Spleen (tissue), 11 donors: Measurements from ENCODE around the gene TMEM229B. TPM values are rescaled to one million over a fixed set of nuclear protein-coding genes. Genes with fewer than 3 reads are reported as not detected.

ENCODE experiments used
- DNase-seq: peaks from one replicate; pipeline ENCODE4 v3.0.0-alpha.2; 2020
- H3K27ac ChIP-seq, 8 donors: fragments of 200-600 bp; sonication (generic) in 7 of 8; 1 replicate in 4 of 8; 2 replicates in 4 of 8; pipeline versions ENCODE4 v1.5.0 to v1.8.0; 2016 to 2021; ENCODE audit warnings: inconsistent platforms in 4 of 8, mild to moderate bottlenecking in 4 of 8, moderate library complexity in 1 of 8
- H3K27me3 ChIP-seq, 7 donors: fragments of 200-600 bp; sonication (generic) in 6 of 7; replicated peaks in 1 of 7; 1 replicate in 4 of 7; 2 replicates in 3 of 7; pipeline versions ENCODE4 v1.5.0 to v1.8.0; 2016 to 2021; ENCODE audit warnings: inconsistent platforms in 3 of 7, mild to moderate bottlenecking in 1 of 7
- H3K36me3 ChIP-seq, 6 donors: fragments of 200-600 bp; sonication (generic) in 5 of 6; 1 replicate in 4 of 6; 2 replicates in 2 of 6; pipeline versions ENCODE4 v1.5.0 to v1.8.0; 2016 to 2021; ENCODE audit warnings: inconsistent platforms in 2 of 6
- H3K4me1 ChIP-seq, 6 donors: fragments of 200-600 bp; sonication (generic) in 5 of 6; 1 replicate in 3 of 6; 2 replicates in 3 of 6; pipeline versions ENCODE4 v1.5.0 to v1.8.0; 2016 to 2021; ENCODE audit warnings: inconsistent platforms in 3 of 6
- H3K4me3 ChIP-seq, 8 donors: fragments of 200-600 bp; sonication (generic) in 7 of 8; 1 replicate in 4 of 8; 2 replicates in 4 of 8; pipeline versions ENCODE4 v1.5.0 to v1.8.0; 2016 to 2021; ENCODE audit warnings: inconsistent platforms in 4 of 8, mild to moderate bottlenecking in 4 of 8, moderate library complexity in 2 of 8
- H3K9me3 ChIP-seq, 8 donors: fragments of 200-600 bp; sonication (generic) in 7 of 8; 1 replicate in 4 of 8; 2 replicates in 4 of 8; pipeline versions ENCODE4 v1.5.0 to v1.8.0; 2016 to 2021; ENCODE audit warnings: inconsistent platforms in 4 of 8
- POLR2A ChIP-seq, 3 donors: fragments of 450-650 bp; IDR thresholded peaks; one replicate each; pipeline ENCODE4 v1.5.1; 2017; ENCODE audit warnings: antibody characterized with exemption in 3 of 3, mild to moderate bottlenecking in 1 of 3
- POLR2AphosphoS5 ChIP-seq, 3 donors: sonication (generic); formaldehyde crosslinking; IDR thresholded peaks; one replicate each; pipeline ENCODE4 v1.5.1; 2017; ENCODE audit warnings: antibody characterized with exemption in 3 of 3
- WGBS, 5 donors: extraction: QIAGEN DNeasy Blood & Tissue Kit in 3 of 5; methylation state at CpG; one replicate each; pipeline versions ENCODE4 v1.1.5 to v1.1.7; 2013 to 2018; 5-methylcytosine and 5-hydroxymethylcytosine counted together
- intact Hi-C: fragments of 100-400 bp; cut with DNase I; formaldehyde crosslinking; loops from one replicate; pipeline ENCODE4 v1.15.0; 2023; ENCODE audit warnings: low total_unique reads
- polyA plus RNA-seq, 3 donors: library from polyadenylated mRNA; stranded (reverse); fragments of 200-250 nt; gene quantifications; one replicate each; pipeline ENCODE4 v1.2.1, GENCODE V29; 2013
- total RNA-seq, 7 donors: library from RNA; depleted of rRNA in 3 of 7; stranded (reverse); fragments of >200 nt in 3 of 7; fragmentation: NEBNext Ultra II Directional in 4 of 7; extraction: Animal tissue kit (Norgen Biotek cat#: 25700) in 4 of 7; gene quantifications; one replicate each; pipeline versions ENCODE4 v1.1.0 to v1.2.1, GENCODE V29; 2016 to 2021
- TF ChIP-seq, protein P1 (sequence below), 11 experiments: fragments of 200-600 bp in 7 of 11; fragments of 450-650 bp in 4 of 11; sonication (generic) in 4 of 11; IDR thresholded peaks in 8 of 11; conservative IDR thresholded peaks in 3 of 11; 1 replicate in 7 of 11; 2 replicates in 4 of 11; pipeline versions ENCODE4 v1.4.0 to v1.8.0; 2016 to 2021; ENCODE audit warnings: antibody characterized with exemption in 11 of 11, inconsistent platforms in 4 of 11, mild to moderate bottlenecking in 1 of 11
- donor health status: healthy with polysubstance abuse.
- donor health status: DM: no; HTN: no; CAD: no; lungs with moderate emphysema.
- donor health status: DM: no; HTN: no; CAD: no.
- donor health status: Bipolar disorder and iron deficiency.
- donor health status: healthy.
- donor health status: DM: no; HTN: no; CAD: no.
- donor health status: DM: yes; HTN: yes; CAD: no.

The TMEM229B gene
- total and polyA plus RNA-seq, 10 donors, result 3.0 to 36.0 (median 25.2) TPM

DNA sequence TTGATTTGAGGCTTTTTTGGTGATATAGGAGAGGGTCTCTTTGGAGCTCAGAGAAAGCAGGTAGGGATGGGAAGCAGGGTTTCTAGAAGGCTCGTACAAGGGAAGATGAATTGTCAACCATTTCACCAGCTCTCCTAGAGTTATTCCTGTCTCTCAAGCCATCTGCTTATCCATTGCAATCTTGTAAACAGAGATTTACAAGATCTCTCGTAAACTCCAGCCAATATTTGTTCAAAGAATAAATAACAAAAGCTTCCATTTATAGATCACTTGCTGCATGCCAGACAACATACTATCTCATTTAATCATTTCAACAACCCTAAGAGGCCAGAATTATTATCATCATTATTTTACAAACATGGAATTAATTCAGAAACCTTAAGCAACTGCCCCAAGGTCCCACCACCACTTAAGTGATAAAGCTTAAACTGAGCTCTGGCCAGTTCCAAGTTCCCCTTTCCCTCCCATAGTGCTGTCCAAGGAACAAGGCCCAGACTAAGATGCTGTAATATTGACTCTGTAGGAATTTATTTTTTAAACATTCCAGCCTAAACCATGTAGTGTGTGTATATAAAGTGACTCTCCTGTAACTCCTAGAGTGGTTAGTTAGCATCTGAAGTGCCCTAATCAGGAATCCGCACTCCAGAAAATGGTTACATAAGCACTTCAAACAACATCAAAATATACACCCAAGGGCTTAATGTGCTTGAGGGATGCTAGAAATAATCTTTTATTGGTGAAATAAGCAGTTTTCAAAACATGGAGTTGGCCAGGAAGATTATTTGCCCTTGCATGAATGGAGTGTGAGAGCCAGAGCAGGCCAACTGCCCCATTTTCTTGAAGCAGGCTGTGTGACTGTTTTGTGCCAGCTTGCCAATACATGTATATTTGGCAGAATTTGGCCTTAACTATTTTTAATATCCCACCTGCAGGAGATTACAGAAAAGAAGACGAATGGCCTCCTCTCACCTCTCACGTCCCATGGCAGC lies 41.7 kb upstream of the TMEM229B start:
- no peak overlapping the region for H3K27ac ChIP-seq
- H3K36me3 ChIP-seq, result no peaks in the 10 kb centered on the region
- intact Hi-C loops, result no loop called here
- DNase-seq, result no peak
- peaks cover 0 to 28% (median 14%) of the 10 kb centered on the region in 6 donors for H3K4me1 ChIP-seq
- TF ChIP-seq POLR2A (IDR thresholded peaks at IDR 0.05) (no peak), POLR2AphosphoS5 (IDR thresholded peaks at IDR 0.05) (no peak)
- TF ChIP-seq, protein P1, sequence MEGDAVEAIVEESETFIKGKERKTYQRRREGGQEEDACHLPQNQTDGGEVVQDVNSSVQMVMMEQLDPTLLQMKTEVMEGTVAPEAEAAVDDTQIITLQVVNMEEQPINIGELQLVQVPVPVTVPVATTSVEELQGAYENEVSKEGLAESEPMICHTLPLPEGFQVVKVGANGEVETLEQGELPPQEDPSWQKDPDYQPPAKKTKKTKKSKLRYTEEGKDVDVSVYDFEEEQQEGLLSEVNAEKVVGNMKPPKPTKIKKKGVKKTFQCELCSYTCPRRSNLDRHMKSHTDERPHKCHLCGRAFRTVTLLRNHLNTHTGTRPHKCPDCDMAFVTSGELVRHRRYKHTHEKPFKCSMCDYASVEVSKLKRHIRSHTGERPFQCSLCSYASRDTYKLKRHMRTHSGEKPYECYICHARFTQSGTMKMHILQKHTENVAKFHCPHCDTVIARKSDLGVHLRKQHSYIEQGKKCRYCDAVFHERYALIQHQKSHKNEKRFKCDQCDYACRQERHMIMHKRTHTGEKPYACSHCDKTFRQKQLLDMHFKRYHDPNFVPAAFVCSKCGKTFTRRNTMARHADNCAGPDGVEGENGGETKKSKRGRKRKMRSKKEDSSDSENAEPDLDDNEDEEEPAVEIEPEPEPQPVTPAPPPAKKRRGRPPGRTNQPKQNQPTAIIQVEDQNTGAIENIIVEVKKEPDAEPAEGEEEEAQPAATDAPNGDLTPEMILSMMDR (IDR thresholded peaks at IDR 0.05 in 8 of 11, conservative IDR thresholded peaks at IDR 0.05 in 3 of 11), result no peak
- H3K9me3 ChIP-seq, result no peaks in the 10 kb centered on the region
- peaks cover 0 to 39% (median 13%) of the 10 kb centered on the region in 7 donors for H3K27me3 ChIP-seq
- WGBS, 5 donors, result 83 to 96% (median 90%) methylated on average over 5 of the region's 5 CpGs
- no peak overlapping the region for H3K4me3 ChIP-seq

DNA sequence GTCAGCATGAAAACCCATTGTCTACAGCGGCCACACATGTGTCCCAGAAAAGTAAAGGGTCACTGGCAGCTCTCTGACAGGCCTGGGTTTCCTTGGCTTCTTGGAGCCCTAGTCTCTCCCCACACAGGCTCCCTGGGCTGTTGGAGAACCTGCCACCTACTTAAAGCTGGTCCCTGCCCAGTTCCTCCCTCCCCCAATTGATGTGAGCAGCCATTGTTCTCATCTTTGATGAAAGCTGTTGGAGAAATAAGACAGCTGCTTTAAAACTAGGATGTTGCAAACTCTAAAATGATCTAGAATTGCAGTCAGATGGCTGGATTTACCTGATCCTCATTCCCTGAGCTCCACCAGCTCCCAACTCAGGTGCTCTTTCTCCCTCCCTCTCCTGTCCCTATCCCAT lies 39.8 kb upstream of the TMEM229B start:
- 70 to 100% (median 95%) methylated on average over 1 of the region's 1 CpG for WGBS, 5 donors
- H3K4me3 ChIP-seq, result no peak overlapping the region
- H3K36me3 ChIP-seq, result no peaks in the 10 kb centered on the region
- TF ChIP-seq POLR2AphosphoS5 (IDR thresholded peaks at IDR 0.05), result no peak
- no peak for TF ChIP-seq POLR2A (IDR thresholded peaks at IDR 0.05)
- TF ChIP-seq, protein P1 (IDR thresholded peaks at IDR 0.05 in 8 of 11, conservative IDR thresholded peaks at IDR 0.05 in 3 of 11), result no peak
- intact Hi-C loops, result no loop called here
- H3K4me1 ChIP-seq, result peaks cover 0 to 25% (median 9%) of the 10 kb centered on the region in 6 donors
- H3K27me3 ChIP-seq, result peaks cover 0 to 48% (median 9%) of the 10 kb centered on the region in 7 donors
- no peaks in the 10 kb centered on the region for H3K9me3 ChIP-seq
- H3K27ac ChIP-seq, result no peak overlapping the region
- no peak for DNase-seq

DNA sequence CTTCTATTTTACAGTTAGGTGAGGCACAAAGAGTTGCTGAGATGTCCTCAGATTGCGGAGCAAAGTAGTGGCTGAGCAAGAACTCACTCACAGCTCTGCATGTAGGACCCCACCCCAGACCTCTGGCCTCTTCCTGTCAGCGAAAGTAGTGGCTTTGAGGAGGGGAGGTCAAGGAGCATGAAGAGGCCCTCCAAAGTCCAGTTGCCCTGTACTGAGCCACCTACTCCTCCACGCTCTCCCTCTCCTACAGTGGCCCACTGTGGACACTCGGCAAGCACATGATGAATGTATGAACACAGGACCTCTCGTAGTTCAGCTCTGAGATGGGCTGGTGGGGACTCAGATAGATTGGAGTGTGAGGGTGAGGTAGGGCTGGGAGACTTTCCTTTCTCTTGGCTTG lies 39.2 kb upstream of the TMEM229B start:
- TF ChIP-seq POLR2A (IDR thresholded peaks at IDR 0.05), result no peak
- no peak for TF ChIP-seq POLR2AphosphoS5 (IDR thresholded peaks at IDR 0.05)
- TF ChIP-seq, protein P1 (IDR thresholded peaks at IDR 0.05 in 8 of 11, conservative IDR thresholded peaks at IDR 0.05 in 3 of 11), result no peak
- Histone ChIP-seq H3K27ac (no peak overlapping the region), H3K4me1 (peaks cover 0 to 21% (median 6%) of the 10 kb centered on the region in 6 donors), H3K9me3 (no peaks in the 10 kb centered on the region), H3K27me3 (peaks cover 0 to 48% (median 8%) of the 10 kb centered on the region in 7 donors), H3K36me3 (no peaks in the 10 kb centered on the region), H3K4me3 (no peak overlapping the region)
- no peak for DNase-seq
- WGBS, 5 donors, result 69 to 90% (median 86%) methylated on average over 5 of the region's 5 CpGs
- intact Hi-C loops, result no loop called here
